SK-N-MC (cell line): ENCODE results near the gene RGS19.

ENCODE experiments used
- EZH2 ChIP-seq: fragments of 200-600 bp; sonication (generic); IDR thresholded peaks from one replicate; pipeline ENCODE4 v1.6.1; 2017; ENCODE audit warnings: antibody characterized with exemption
- FOXP2 ChIP-seq: optimal IDR thresholded peaks from 2 replicates; pipeline ENCODE3; 2011; ENCODE audit warnings: mild to moderate bottlenecking, moderate library complexity; ENCODE audit not compliant: insufficient read depth; ENCODE audit errors: extremely low read length, control extremely low read depth

- TF ChIP-seq EZH2: no peak
- TF ChIP-seq FOXP2: no peak
Measured at GRCh38 chr20:64100946-64101688, 21.8 kb upstream of the RGS19 start.
